Measurements from ENCODE around the gene ANKRD40. TPM values are rescaled to one million over a fixed set of nuclear protein-coding genes. Genes with fewer than 3 reads are reported as not detected.

Gene ANKRD40
- total RNA-seq, 1 experiment from 2014 or later, result 72.0 TPM

GRCh38 chr17:50660042-50660886 is 47.5 kb downstream of the ANKRD40 start:
- RAD21 ChIA-PET (ENCODE audit: low non-redundant PET in 1 of 2, low total read pairs in 2 of 2, uncharacterized antibody in 2 of 2, unreplicated experiment in 2 of 2), result interaction anchor here in 1 of 2 experiments (0.6 kb wide), 1 partner anchor 18 kb away, joined by 3 read pairs; no protein-coding TSS in a partner anchor
- DNase-seq (ENCODE audit: low read depth, low spot score) (no peak), ATAC-seq (peak; percentile 3; the same call in 1 of the 2 replicates)
- Histone ChIP-seq H3K4me2 (ENCODE audit: low read length) (peak overlapping the region; percentile 79), H3K79me2 (ENCODE audit: insufficient read depth, low read length) (no peaks in the 10 kb centered on the region), H3K9me2 (ENCODE audit: insufficient read depth) (no peaks in the 10 kb centered on the region), H3K4me1 (ENCODE audit: control insufficient read depth in 1 of 2, insufficient read depth in 2 of 2, low read length in 2 of 2) (peaks cover 61 to 83% of the 10 kb centered on the region in 2 experiments), H3K27me3 (ENCODE audit: insufficient read depth, low read length) (no peaks in the 10 kb centered on the region), H3K9me3 (ENCODE audit: control insufficient read depth in 1 of 2, insufficient read depth in 1 of 2, low read depth in 1 of 2, low read length in 2 of 2) (no peaks in the 10 kb centered on the region), H3K36me3 (ENCODE audit: control insufficient read depth in 1 of 2, insufficient read depth in 2 of 2, low read length in 2 of 2) (no peaks in the 10 kb centered on the region), H3K4me3 (replicated peaks in 1 of 2; ENCODE audit: low read depth in 1 of 2, low read length in 2 of 2) (no peak overlapping the region), H2AFZ (ENCODE audit: low read depth, low read length, poor library complexity, severe bottlenecking) (no peak overlapping the region), H4K20me1 (ENCODE audit: insufficient read depth) (no peaks in the 10 kb centered on the region), H3K27ac (ENCODE audit: low read depth, low read length) (peak overlapping the region; percentile 96), H3K9ac (ENCODE audit: low read length) (peak overlapping the region; percentile 52)
- CTCF ChIA-PET, result interaction anchor here (0.6 to 2.3 kb wide), 5 partner anchors 8 to 34 kb away, joined by 3 to 13 read pairs (median 6); no protein-coding TSS in a partner anchor
- TF ChIP-seq ZFX (IDR thresholded peaks at IDR 0.05) (peak; percentile 38; the same call in 1 of the 2 replicates), TCF7L2 (IDR thresholded peaks at IDR 0.05; ENCODE audit: borderline replicate concordance, extremely low read depth, insufficient read depth, insufficient read length) (peak; percentile 10), SIN3A (IDR thresholded peaks at IDR 0.05; ENCODE audit: low read depth) (no peak)
- POLR2A ChIA-PET, result interaction anchor here (2.9 to 6.0 kb wide), 4 partner anchors 10 to 25 kb away, joined by 19 to 59 read pairs (median 27); no protein-coding TSS in a partner anchor
- intact Hi-C loops (cut with micrococcal nuclease), result loop anchor here (2.0 kb wide), 1 partner anchor 17 kb away; no protein-coding TSS in a partner anchor
- no TSS peak for BruUV-seq (replicated peaks)

GRCh38 chr17:50659179-50659578 is 48.5 kb downstream of the ANKRD40 start:
- H3K27ac ChIP-seq (ENCODE audit: low read depth, low read length), result no peak overlapping the region; the same call in 1 of the 2 replicates
- DNase-seq (ENCODE audit: low read depth, low spot score), result no peak
- ATAC-seq, result no peak
- H3K27me3 ChIP-seq (ENCODE audit: insufficient read depth, low read length), result no peaks in the 10 kb centered on the region
- peak overlapping the region; percentile 79; the same call in 1 of the 2 replicates for H3K4me2 ChIP-seq (ENCODE audit: low read length)
- TF ChIP-seq EZH2 (IDR thresholded peaks at IDR 0.05) (no peak), EGR1 (IDR thresholded peaks at IDR 0.05; ENCODE audit: low read depth) (no peak), CTCF (IDR thresholded peaks at IDR 0.05 in 2 of 3, conservative IDR thresholded peaks at IDR 0.05 in 1 of 3; ENCODE audit: borderline replicate concordance in 1 of 3, insufficient read depth in 1 of 3, low read depth in 2 of 3, low read length in 2 of 3) (peak in 1 of 3 experiments; percentile 15; a peak in 1 of 6 replicates)
- no peaks in the 10 kb centered on the region for H3K9me2 ChIP-seq (ENCODE audit: insufficient read depth)
- intact Hi-C loops (cut with micrococcal nuclease), result no loop called here
- no peak overlapping the region for H2AFZ ChIP-seq (ENCODE audit: low read depth, low read length, poor library complexity, severe bottlenecking)
- no peak overlapping the region for H3K4me3 ChIP-seq (replicated peaks in 1 of 2; ENCODE audit: low read depth in 1 of 2, low read length in 2 of 2)
- ChIA-PET CTCF (no interaction called here), RAD21 (ENCODE audit: low non-redundant PET in 1 of 2, low total read pairs in 2 of 2, uncharacterized antibody in 2 of 2, unreplicated experiment in 2 of 2) (interaction anchor here in 1 of 2 experiments (0.9 kb wide), 1 partner anchor 29 kb away, joined by 3 read pairs; no protein-coding TSS in a partner anchor), POLR2A (interaction anchor here (1.5 to 6.0 kb wide), 3 partner anchors 9 to 21 kb away, joined by 3 to 59 read pairs (median 35); no protein-coding TSS in a partner anchor)
- H3K9ac ChIP-seq (ENCODE audit: low read length), result no peak overlapping the region
- H3K79me2 ChIP-seq (ENCODE audit: insufficient read depth, low read length), result no peaks in the 10 kb centered on the region
- no peaks in the 10 kb centered on the region for H4K20me1 ChIP-seq (ENCODE audit: insufficient read depth)
- H3K36me3 ChIP-seq (ENCODE audit: control insufficient read depth in 1 of 2, insufficient read depth in 2 of 2, low read length in 2 of 2), result no peaks in the 10 kb centered on the region
- no TSS peak for BruUV-seq (replicated peaks)
- H3K9me3 ChIP-seq (ENCODE audit: control insufficient read depth in 1 of 2, insufficient read depth in 1 of 2, low read depth in 1 of 2, low read length in 2 of 2), result no peaks in the 10 kb centered on the region
- H3K4me1 ChIP-seq (ENCODE audit: control insufficient read depth in 1 of 2, insufficient read depth in 2 of 2, low read length in 2 of 2), result peaks cover 61 to 77% of the 10 kb centered on the region in 2 experiments
